ENCODE data around the gene SLIT3. TPM values are rescaled to one million over a fixed set of nuclear protein-coding genes. Genes with fewer than 3 reads are reported as not detected.

The SLIT3 gene
- total and polyA plus RNA-seq, 9 of the 15 experiments (the other 6 are each of a cell fraction or from before 2014, with no cell fraction given): 0.01 to 0.04 TPM; not detected in 7

- intact Hi-C loops (cut with micrococcal nuclease): no loop called here
- Histone ChIP-seq H2AFZ (ENCODE audit: low read depth, low read length) (no peak overlapping the region), H3K79me2 (ENCODE audit: control insufficient read depth, insufficient read depth, low read length) (no peaks in the 10 kb centered on the region), H3K27me3 (ENCODE audit: control insufficient read depth in 2 of 2, insufficient read depth in 2 of 2, low read length in 2 of 2) (peaks cover 6 to 20% of the 10 kb centered on the region in 2 experiments; a peak in 3 of 5 replicates), H3K4me3 (no peak overlapping the region), H3K9me3 (replicated peaks; ENCODE audit: control insufficient read depth, insufficient read depth, low read depth, low read length) (no peaks in the 10 kb centered on the region), H3K9me1 (ENCODE audit: control insufficient read depth, insufficient read depth, low read length) (no peaks in the 10 kb centered on the region), H3K9ac (ENCODE audit: insufficient read depth in 1 of 2, low read depth in 2 of 2, low read length in 2 of 2) (no peak overlapping the region), H3K27ac (ENCODE audit: extremely low read depth, low read depth, low read length) (no peak overlapping the region), H4K20me1 (replicated peaks; ENCODE audit: control insufficient read depth, insufficient read depth, low read length) (no peaks in the 10 kb centered on the region), H3K4me1 (replicated peaks in 1 of 2; ENCODE audit: control insufficient read depth in 2 of 2, insufficient read depth in 2 of 2, low read length in 2 of 2) (no peaks in the 10 kb centered on the region), H3K36me3 (ENCODE audit: control insufficient read depth, insufficient read depth, low read length) (no peaks in the 10 kb centered on the region), H3K4me2 (ENCODE audit: insufficient read depth, low read length) (no peak overlapping the region)
- no TSS peak for BruUV-seq (replicated peaks)
- 0% methylated on average over 2 of the region's 2 CpGs for WGBS (ENCODE audit: insufficient coverage, low coverage, missing lambda C conversion rate)
- in situ Hi-C loops (cut with MboI): no loop called here
- ChIA-PET CTCF (ENCODE audit: low intra/inter-chr PET ratio) (no interaction called here), POLR2A (no interaction called here)
- FAIRE-seq: no peak
- ATAC-seq: no peak
- DNase-seq (ENCODE audit: extremely low read depth in 1 of 4, low spot score in 3 of 4): no peak
- TF ChIP-seq SFPQ (IDR thresholded peaks at IDR 0.05; ENCODE audit: low read depth, low read length) (no peak), KLF6 (CRISPR knock-in tag; IDR thresholded peaks at IDR 0.05; ENCODE audit: borderline replicate concordance) (no peak)
These were observed 238.2 kb downstream of the SLIT3 start for GRCh38 chr5:169062690-169063089.

- H3K4me1 ChIP-seq (replicated peaks in 1 of 2; ENCODE audit: control insufficient read depth in 2 of 2, insufficient read depth in 2 of 2, low read length in 2 of 2): no peaks in the 10 kb centered on the region
- H3K36me3 ChIP-seq (ENCODE audit: control insufficient read depth, insufficient read depth, low read length): no peaks in the 10 kb centered on the region
- intact Hi-C loops (cut with micrococcal nuclease): no loop called here
- DNase-seq (ENCODE audit: extremely low read depth in 1 of 4, low spot score in 3 of 4) (no peak), ATAC-seq (no peak), FAIRE-seq (no peak)
- no peaks in the 10 kb centered on the region for H3K79me2 ChIP-seq (ENCODE audit: control insufficient read depth, insufficient read depth, low read length)
- no peak overlapping the region for H3K27ac ChIP-seq (ENCODE audit: extremely low read depth, low read depth, low read length)
- ChIA-PET CTCF (ENCODE audit: low intra/inter-chr PET ratio) (no interaction called here), POLR2A (no interaction called here)
- in situ Hi-C loops (cut with MboI): no loop called here
- no TSS peak for BruUV-seq (replicated peaks)
- H3K9me1 ChIP-seq (ENCODE audit: control insufficient read depth, insufficient read depth, low read length): no peaks in the 10 kb centered on the region
- H2AFZ ChIP-seq (ENCODE audit: low read depth, low read length): no peak overlapping the region
- H3K9ac ChIP-seq (ENCODE audit: insufficient read depth in 1 of 2, low read depth in 2 of 2, low read length in 2 of 2): no peak overlapping the region
- H4K20me1 ChIP-seq (replicated peaks; ENCODE audit: control insufficient read depth, insufficient read depth, low read length): 0 out of 2 replicates have a peak, but pooled peaks cover 3% of the 10 kb centered on the region
- H3K9me3 ChIP-seq (replicated peaks; ENCODE audit: control insufficient read depth, insufficient read depth, low read depth, low read length): no peaks in the 10 kb centered on the region
- H3K27me3 ChIP-seq (ENCODE audit: control insufficient read depth in 2 of 2, insufficient read depth in 2 of 2, low read length in 2 of 2): peaks cover 0 to 18% of the 10 kb centered on the region in 2 experiments; a peak in 2 of 5 replicates
- H3K4me3 ChIP-seq: no peak overlapping the region
- 2% methylated on average over 8 of the region's 8 CpGs for WGBS (ENCODE audit: insufficient coverage, low coverage, missing lambda C conversion rate)
- H3K4me2 ChIP-seq (ENCODE audit: insufficient read depth, low read length): no peak overlapping the region
- TF ChIP-seq SIN3A (IDR thresholded peaks at IDR 0.05; ENCODE audit: borderline replicate concordance in 2 of 2, control insufficient read depth in 1 of 2, low read depth in 2 of 2, low read length in 2 of 2) (no peak), TAL1 (IDR thresholded peaks at IDR 0.05) (no peak), ZNF175 (CRISPR knock-in tag; IDR thresholded peaks at IDR 0.05; ENCODE audit: low read depth) (no peak), TGIF2 (CRISPR knock-in tag; IDR thresholded peaks at IDR 0.05) (no peak), ATF3 (IDR thresholded peaks at IDR 0.05) (no peak), ATF3 (CRISPR knock-in tag; conservative IDR thresholded peaks at IDR 0.05) (no peak), CREM (IDR thresholded peaks at IDR 0.05; ENCODE audit: low read depth) (no peak), ZNF408 (CRISPR knock-in tag; IDR thresholded peaks at IDR 0.05; ENCODE audit: low read depth) (no peak), NUFIP1 (IDR thresholded peaks at IDR 0.05; ENCODE audit: partially characterized antibody) (no peak), BRF1 (IDR thresholded peaks at IDR 0.05; ENCODE audit: borderline replicate concordance, extremely low read depth, insufficient read length) (no peak), GTF2E2 (tag; IDR thresholded peaks at IDR 0.05) (no peak), EHMT2 (IDR thresholded peaks at IDR 0.05) (no peak), NCOA4 (IDR thresholded peaks at IDR 0.05; ENCODE audit: partially characterized antibody) (no peak)
These were observed 246.4 kb downstream of the SLIT3 start for GRCh38 chr5:169054506-169054905.
